ENCODE results near the gene NID1. TPM values are rescaled to one million over a fixed set of nuclear protein-coding genes. Genes with fewer than 3 reads are reported as not detected.

Gene NID1
- total and polyA plus RNA-seq, 2 of the 4 experiments (the other 2 are of a cell fraction) = 21.9 to 83.3 TPM

DNA sequence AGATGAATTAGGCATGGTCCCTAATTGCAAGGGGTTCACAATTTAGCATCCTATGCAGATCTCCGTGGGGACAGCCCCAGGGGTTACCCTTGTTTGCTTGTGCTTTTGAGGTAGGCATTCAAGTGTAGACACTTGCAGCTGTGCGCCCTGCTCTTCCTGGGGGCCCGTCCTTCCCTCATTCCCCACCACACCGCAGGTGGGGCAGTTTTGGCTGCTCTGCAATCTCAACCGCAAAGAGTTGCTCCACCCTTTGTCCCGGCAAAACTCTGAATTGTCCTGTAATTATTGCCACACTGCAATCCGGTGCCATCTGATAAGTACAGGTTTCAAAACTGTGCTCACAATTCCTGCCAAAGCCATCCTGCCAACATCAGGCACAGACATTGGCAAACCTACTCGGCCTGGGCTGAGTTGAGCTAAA lies 132.8 kb downstream of the NID1 start:
- Histone ChIP-seq H4K20me1 (ENCODE audit: insufficient read depth, low read length) (no peaks in the 10 kb centered on the region), H3K4me3 (ENCODE audit: insufficient read depth, low read depth, low read length) (no peak overlapping the region), H3K79me1 (ENCODE audit: low read depth in 1 of 2, low read length in 2 of 2) (no peaks in the 10 kb centered on the region), H2BK15ac (ENCODE audit: low read depth, low read length) (no peak overlapping the region), H2BK120ac (ENCODE audit: low read depth, low read length) (no peak overlapping the region), H4K8ac (ENCODE audit: low read depth in 2 of 2, low read length in 2 of 2) (no peak overlapping the region), H3K9me3 (ENCODE audit: control insufficient read depth, insufficient read depth, low read length) (no peaks in the 10 kb centered on the region), H3K4ac (ENCODE audit: low read depth, low read length) (no peak overlapping the region), H4K5ac (ENCODE audit: low read depth, low read length) (no peak overlapping the region), H2BK20ac (ENCODE audit: low read depth, low read length) (no peak overlapping the region), H3K23ac (ENCODE audit: low read depth, low read length) (no peak overlapping the region), H3K14ac (replicated peaks; ENCODE audit: low read depth, low read length) (no peak overlapping the region), H3K27ac (ENCODE audit: insufficient read depth, low read length) (no peak overlapping the region), H4K91ac (ENCODE audit: insufficient read depth, low read depth, low read length) (no peak overlapping the region), H3K9ac (ENCODE audit: low read depth, low read length) (no peak overlapping the region), H3K4me1 (ENCODE audit: control insufficient read depth, insufficient read depth, low read length) (peaks cover 1% of the 10 kb centered on the region; the same call in 1 of the 2 replicates), H3K56ac (ENCODE audit: extremely low read depth, insufficient read depth, low read length) (no peak overlapping the region), H2AK5ac (ENCODE audit: low read depth, low read length) (no peak overlapping the region), H2AFZ (replicated peaks; ENCODE audit: low read length, poor library complexity) (no peak overlapping the region), H3K18ac (ENCODE audit: low read depth, low read length) (no peak overlapping the region), H2BK5ac (ENCODE audit: low read depth, low read length, poor library complexity, severe bottlenecking) (no peak overlapping the region), H2AK9ac (replicated peaks; ENCODE audit: low read depth, low read length, poor library complexity) (no peak overlapping the region), H3K27me3 (ENCODE audit: control insufficient read depth, insufficient read depth, low read length) (peaks cover 11% of the 10 kb centered on the region; the same call in 1 of the 2 replicates), H3K9me1 (ENCODE audit: insufficient read depth, low read length) (no peaks in the 10 kb centered on the region), H3K36me3 (ENCODE audit: control insufficient read depth, insufficient read depth, low read length) (no peaks in the 10 kb centered on the region), H3K4me2 (ENCODE audit: low read depth, low read length) (no peak overlapping the region)
- intact Hi-C loops (cut with micrococcal nuclease) (no loop called here), dilution Hi-C loops (cut with HindIII; ENCODE audit: low sequenced_read_pairs, unreplicated experiment) (no loop called here), in situ Hi-C loops (cut with MboI; ENCODE audit: low sequenced_read_pairs) (no loop called here)
- TF ChIP-seq BHLHE40 (IDR thresholded peaks at IDR 0.05; ENCODE audit: low read depth, low read length) (no peak), RAD21 (IDR thresholded peaks at IDR 0.05; ENCODE audit: low read length) (no peak), FOS (IDR thresholded peaks at IDR 0.05; ENCODE audit: low read depth, low read length) (no peak), RFX5 (IDR thresholded peaks at IDR 0.05; ENCODE audit: low read depth, low read length) (no peak), MXI1 (IDR thresholded peaks at IDR 0.05; ENCODE audit: borderline replicate concordance, low read depth, low read length) (no peak), CEBPB (IDR thresholded peaks at IDR 0.05; ENCODE audit: low read depth, low read length) (no peak), SMC3 (IDR thresholded peaks at IDR 0.05; ENCODE audit: low read depth, low read length) (no peak), MAFK (IDR thresholded peaks at IDR 0.05; ENCODE audit: low read depth, low read length) (no peak)
- DNase-seq (no peak), ATAC-seq (ENCODE audit: low read depth) (no peak)
- 67% methylated on average over 3 of the region's 8 CpGs; no CpG with 5 or more reads in 1 of the 2 experiments for WGBS, 2 experiments (ENCODE audit: extremely low coverage in 2 of 2, insufficient read length in 1 of 2)
- ChIA-PET POLR2A (ENCODE audit: unreplicated experiment) (no interaction called here), CTCF (interaction anchor here (1.6 kb wide), 1 partner anchor 10 kb away, joined by 3 read pairs; no protein-coding TSS in a partner anchor)
- no TSS peak for BruUV-seq (replicated peaks)
